ENCODE results near the gene TMEM80.

TMEM80 gene

DNA sequence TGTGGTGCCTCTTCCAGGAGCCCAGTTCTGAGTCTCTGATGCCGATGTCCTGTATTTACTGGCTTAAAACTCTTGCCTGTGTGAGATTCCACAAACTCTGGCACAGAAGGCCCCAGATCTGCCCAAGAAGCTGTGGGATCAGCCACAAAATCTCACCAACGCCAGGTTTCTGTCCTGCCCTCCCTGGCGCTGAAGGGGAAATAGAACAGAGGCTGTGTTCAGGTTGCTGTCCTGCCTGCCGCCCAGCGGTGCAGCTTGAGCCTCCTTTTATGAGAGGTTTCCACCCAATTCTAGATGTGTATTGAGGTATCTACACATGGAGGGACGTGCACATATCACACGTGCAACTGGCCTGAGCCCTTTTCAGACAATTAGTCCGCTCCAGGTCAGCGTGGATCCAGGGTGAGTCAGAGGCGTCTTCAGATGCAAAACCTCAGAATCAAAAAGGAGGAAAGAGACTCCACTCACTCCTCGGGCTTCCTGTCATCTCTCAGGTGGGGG, 2.2 kb downstream of the TMEM80 start:
- H3K9me3 ChIP-seq (ENCODE audit: control insufficient read depth in 2 of 2, low read length in 2 of 2): no peaks in the 10 kb centered on the region
- no peak overlapping the region for H3K4me3 ChIP-seq (ENCODE audit: low read length in 2 of 2)
- peak overlapping the region in 1 of 2 donors; percentile 25 for H3K9ac ChIP-seq (ENCODE audit: low read depth in 1 of 2, low read length in 2 of 2)
- H3K36me3 ChIP-seq (ENCODE audit: control insufficient read depth in 2 of 2, insufficient read depth in 2 of 2, low read length in 2 of 2): peaks cover 0 to 19% of the 10 kb centered on the region in 2 donors
- H3K27ac ChIP-seq (ENCODE audit: low read depth in 2 of 2, low read length in 2 of 2): peak overlapping the region in 1 of 2 donors; percentile 10
- H3K27me3 ChIP-seq (ENCODE audit: control insufficient read depth in 2 of 2, insufficient read depth in 2 of 2, low read length in 2 of 2): no peaks in the 10 kb centered on the region
- peaks cover 23 to 31% of the 10 kb centered on the region in 2 donors for H3K4me1 ChIP-seq (ENCODE audit: control insufficient read depth in 2 of 2, insufficient read depth in 2 of 2, low read length in 2 of 2)

DNA sequence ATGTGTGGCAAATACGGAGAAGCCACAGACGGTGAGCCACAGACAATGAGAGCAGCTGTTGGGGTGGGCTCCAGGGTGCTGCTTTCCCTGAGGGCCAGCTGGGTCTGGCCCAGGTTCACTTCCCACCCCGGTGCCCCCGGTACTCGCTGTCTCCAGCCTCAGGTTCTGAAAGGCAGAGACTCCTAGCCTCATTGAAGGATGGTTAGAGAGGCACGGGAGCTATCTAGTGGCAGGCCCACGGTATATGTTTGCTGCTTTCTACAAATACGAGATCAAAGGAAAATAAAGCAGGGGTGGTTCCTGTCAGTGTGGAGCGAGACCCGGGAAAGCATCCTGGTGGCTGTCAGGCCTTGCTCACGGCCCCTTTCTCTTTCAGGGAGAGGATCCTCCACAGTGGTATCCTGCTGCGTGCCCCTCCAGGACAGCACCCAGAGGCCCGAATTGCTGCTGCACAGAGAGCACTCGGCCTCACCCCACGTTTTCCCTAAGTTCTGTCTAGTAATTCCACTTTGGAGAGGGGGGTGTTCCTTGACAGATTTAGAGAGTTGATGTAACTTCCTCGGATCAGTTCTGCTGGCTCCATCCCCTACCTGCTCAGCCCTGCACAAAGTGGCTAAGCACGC, 3.0 kb downstream of the TMEM80 start:
- Histone ChIP-seq H3K36me3 (ENCODE audit: control insufficient read depth in 2 of 2, insufficient read depth in 2 of 2, low read length in 2 of 2) (peaks cover 0 to 19% of the 10 kb centered on the region in 2 donors), H3K4me3 (ENCODE audit: low read length in 2 of 2) (no peak overlapping the region), H3K27ac (ENCODE audit: low read depth in 2 of 2, low read length in 2 of 2) (no peak overlapping the region), H3K9me3 (ENCODE audit: control insufficient read depth in 2 of 2, low read length in 2 of 2) (no peaks in the 10 kb centered on the region), H3K9ac (ENCODE audit: low read depth in 1 of 2, low read length in 2 of 2) (no peak overlapping the region), H3K4me1 (ENCODE audit: control insufficient read depth in 2 of 2, insufficient read depth in 2 of 2, low read length in 2 of 2) (peaks cover 26 to 32% of the 10 kb centered on the region in 2 donors), H3K27me3 (ENCODE audit: control insufficient read depth in 2 of 2, insufficient read depth in 2 of 2, low read length in 2 of 2) (no peaks in the 10 kb centered on the region)

DNA sequence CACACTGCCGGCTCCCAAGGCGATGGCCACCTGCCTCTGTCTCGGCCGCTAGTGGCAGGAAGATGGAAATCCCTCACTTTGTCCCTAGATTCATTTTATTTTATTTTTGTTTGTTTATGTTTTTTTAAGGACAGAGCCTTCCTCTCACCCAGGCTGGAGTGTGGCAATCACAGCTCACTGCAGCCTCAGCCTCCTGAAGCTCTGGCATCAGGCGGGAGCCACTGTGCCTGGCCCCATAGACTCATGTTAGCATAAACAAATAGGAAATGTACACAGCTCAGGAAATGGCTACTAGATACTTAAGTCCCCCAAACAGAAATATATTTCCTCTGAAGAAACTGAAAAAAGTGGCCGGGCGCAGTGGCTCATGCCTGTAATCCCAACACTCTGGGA, 3.5 kb downstream of the TMEM80 start:
- H3K9ac ChIP-seq (ENCODE audit: low read depth in 1 of 2, low read length in 2 of 2): no peak overlapping the region
- peaks cover 26 to 32% of the 10 kb centered on the region in 2 donors for H3K4me1 ChIP-seq (ENCODE audit: control insufficient read depth in 2 of 2, insufficient read depth in 2 of 2, low read length in 2 of 2)
- H3K4me3 ChIP-seq (ENCODE audit: low read length in 2 of 2): no peak overlapping the region
- no peaks in the 10 kb centered on the region for H3K27me3 ChIP-seq (ENCODE audit: control insufficient read depth in 2 of 2, insufficient read depth in 2 of 2, low read length in 2 of 2)
- peaks cover 0 to 19% of the 10 kb centered on the region in 2 donors for H3K36me3 ChIP-seq (ENCODE audit: control insufficient read depth in 2 of 2, insufficient read depth in 2 of 2, low read length in 2 of 2)
- no peaks in the 10 kb centered on the region for H3K9me3 ChIP-seq (ENCODE audit: control insufficient read depth in 2 of 2, low read length in 2 of 2)
- H3K27ac ChIP-seq (ENCODE audit: low read depth in 2 of 2, low read length in 2 of 2): no peak overlapping the region

DNA sequence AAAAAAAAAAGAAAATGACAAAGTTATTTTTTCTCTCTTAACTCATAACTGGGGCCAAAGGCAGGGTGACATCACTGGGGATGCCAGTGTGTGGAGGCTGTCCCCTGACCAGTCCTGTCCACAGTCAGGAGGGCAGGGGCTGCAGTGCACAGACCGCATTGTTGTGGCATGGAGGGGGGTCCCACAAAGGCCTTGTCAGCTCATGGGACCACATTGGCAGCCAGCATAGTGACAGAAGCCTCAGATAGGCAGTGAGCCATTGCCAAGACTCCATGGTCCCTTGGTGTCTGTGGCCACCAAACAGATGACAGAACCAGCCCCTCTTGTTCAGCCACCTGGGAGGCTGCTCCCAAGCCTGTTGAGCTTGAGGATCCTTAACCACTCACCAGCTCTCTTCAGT, 4.1 kb downstream of the TMEM80 start:
- H3K27me3 ChIP-seq (ENCODE audit: control insufficient read depth in 2 of 2, insufficient read depth in 2 of 2, low read length in 2 of 2): no peaks in the 10 kb centered on the region
- no peak overlapping the region for H3K4me3 ChIP-seq (ENCODE audit: low read length in 2 of 2)
- H3K9ac ChIP-seq (ENCODE audit: low read depth in 1 of 2, low read length in 2 of 2): no peak overlapping the region
- peaks cover 0 to 19% of the 10 kb centered on the region in 2 donors for H3K36me3 ChIP-seq (ENCODE audit: control insufficient read depth in 2 of 2, insufficient read depth in 2 of 2, low read length in 2 of 2)
- H3K4me1 ChIP-seq (ENCODE audit: control insufficient read depth in 2 of 2, insufficient read depth in 2 of 2, low read length in 2 of 2): peaks cover 29 to 36% of the 10 kb centered on the region in 2 donors
- no peak overlapping the region for H3K27ac ChIP-seq (ENCODE audit: low read depth in 2 of 2, low read length in 2 of 2)
- H3K9me3 ChIP-seq (ENCODE audit: control insufficient read depth in 2 of 2, low read length in 2 of 2): no peaks in the 10 kb centered on the region

DNA sequence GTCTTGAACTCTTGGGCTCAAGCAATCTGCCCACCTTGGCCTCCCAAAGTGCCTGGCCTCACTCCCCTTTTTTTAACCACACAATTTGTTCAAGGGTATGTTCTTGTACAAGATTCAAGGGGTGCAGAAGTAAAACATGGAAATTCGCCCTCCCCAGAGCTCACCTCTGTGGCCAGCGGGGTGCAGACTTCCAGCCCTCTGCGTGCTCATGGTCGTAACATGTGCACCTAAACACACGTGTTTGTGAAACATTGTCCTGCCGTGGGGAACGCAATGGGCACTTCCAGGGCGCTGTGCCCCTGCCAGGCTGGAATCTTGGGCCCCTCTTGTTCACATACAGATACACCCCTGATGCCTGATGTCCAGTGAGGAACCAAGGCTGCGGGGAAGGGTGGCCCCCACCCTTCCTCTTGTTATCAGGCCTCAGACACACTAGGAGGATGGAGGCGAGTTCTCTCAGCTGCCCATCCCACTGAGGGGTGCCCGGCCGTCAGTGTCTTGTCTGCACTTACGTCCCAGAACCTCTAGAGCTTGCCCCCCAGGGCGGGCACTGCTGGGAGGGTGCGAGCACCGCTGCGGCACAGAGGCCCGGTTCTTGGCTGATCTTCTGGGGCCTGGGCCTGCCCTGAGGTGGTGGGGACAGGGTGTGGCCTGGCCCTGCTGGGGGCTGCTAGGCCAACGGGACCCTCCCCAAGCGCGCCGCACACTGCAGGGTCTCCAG, 6.3 kb downstream of the TMEM80 start:
- H3K9me3 ChIP-seq (ENCODE audit: control insufficient read depth in 2 of 2, low read length in 2 of 2): no peaks in the 10 kb centered on the region
- H3K27me3 ChIP-seq (ENCODE audit: control insufficient read depth in 2 of 2, insufficient read depth in 2 of 2, low read length in 2 of 2): peaks cover 0 to 3% of the 10 kb centered on the region in 2 donors
- peaks cover 0 to 19% of the 10 kb centered on the region in 2 donors for H3K36me3 ChIP-seq (ENCODE audit: control insufficient read depth in 2 of 2, insufficient read depth in 2 of 2, low read length in 2 of 2)
- no peak overlapping the region for H3K4me3 ChIP-seq (ENCODE audit: low read length in 2 of 2)
- H3K9ac ChIP-seq (ENCODE audit: low read depth in 1 of 2, low read length in 2 of 2): no peak overlapping the region
- H3K27ac ChIP-seq (ENCODE audit: low read depth in 2 of 2, low read length in 2 of 2): peak overlapping the region in 1 of 2 donors; percentile 99
- peaks cover 34 to 45% of the 10 kb centered on the region in 2 donors for H3K4me1 ChIP-seq (ENCODE audit: control insufficient read depth in 2 of 2, insufficient read depth in 2 of 2, low read length in 2 of 2)

DNA sequence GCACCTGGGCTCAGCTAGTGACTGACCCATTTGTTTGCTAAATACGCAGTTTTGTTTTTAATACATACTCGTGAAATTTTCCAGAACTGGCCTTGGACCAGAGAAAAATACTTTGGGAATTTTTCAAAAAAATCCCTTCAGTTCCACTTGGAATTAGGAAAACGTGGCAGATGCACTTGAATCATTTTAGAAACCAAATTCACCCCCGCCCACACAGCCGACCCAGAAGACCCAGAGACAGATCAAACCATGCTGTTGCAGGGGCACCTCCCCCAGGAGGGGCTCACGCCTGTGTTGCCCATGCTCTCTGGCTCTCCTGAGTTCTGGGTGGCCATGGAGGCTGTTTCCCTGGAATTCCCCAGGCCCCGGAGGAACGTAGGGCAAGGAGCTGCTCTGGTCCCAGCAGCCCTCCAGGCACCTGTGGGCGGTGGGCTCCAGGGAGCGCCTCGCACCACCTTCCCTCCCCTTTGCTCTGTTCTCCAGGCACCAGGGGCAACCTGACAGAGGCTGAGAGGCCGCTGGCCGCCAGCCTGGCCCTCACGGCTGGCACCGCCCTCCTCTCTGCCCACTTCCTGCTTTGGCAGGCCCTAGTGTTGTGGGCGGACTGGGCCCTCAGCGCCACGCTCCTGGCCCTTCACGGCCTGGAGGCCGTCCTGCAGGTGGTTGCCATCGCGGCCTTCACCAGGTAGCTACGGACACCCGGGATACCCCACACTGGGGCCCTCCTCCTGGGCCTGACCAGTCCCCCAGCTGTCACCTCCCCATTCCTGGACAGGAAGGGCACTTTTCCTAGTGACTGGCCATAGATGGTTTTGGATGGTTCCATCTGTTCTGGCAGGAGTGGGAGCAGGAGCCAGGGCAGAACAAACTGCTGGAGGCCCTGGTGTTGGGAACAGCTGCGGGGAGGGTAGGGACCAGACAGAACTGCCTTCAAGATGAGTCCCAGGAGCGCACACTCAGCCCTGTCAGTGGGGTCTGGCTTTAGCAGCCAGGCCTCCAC, 7.1 kb downstream of the TMEM80 start:
- H3K9ac ChIP-seq (ENCODE audit: low read depth in 1 of 2, low read length in 2 of 2): peak overlapping the region; percentile 52 to 61
- H3K27me3 ChIP-seq (ENCODE audit: control insufficient read depth in 2 of 2, insufficient read depth in 2 of 2, low read length in 2 of 2): peaks cover 0 to 3% of the 10 kb centered on the region in 2 donors
- H3K9me3 ChIP-seq (ENCODE audit: control insufficient read depth in 2 of 2, low read length in 2 of 2): no peaks in the 10 kb centered on the region
- no peak overlapping the region for H3K4me3 ChIP-seq (ENCODE audit: low read length in 2 of 2)
- peaks cover 41 to 45% of the 10 kb centered on the region in 2 donors for H3K4me1 ChIP-seq (ENCODE audit: control insufficient read depth in 2 of 2, insufficient read depth in 2 of 2, low read length in 2 of 2)
- H3K36me3 ChIP-seq (ENCODE audit: control insufficient read depth in 2 of 2, insufficient read depth in 2 of 2, low read length in 2 of 2): peaks cover 0 to 19% of the 10 kb centered on the region in 2 donors
- peak overlapping the region; percentile 95 to 99 for H3K27ac ChIP-seq (ENCODE audit: low read depth in 2 of 2, low read length in 2 of 2)

DNA sequence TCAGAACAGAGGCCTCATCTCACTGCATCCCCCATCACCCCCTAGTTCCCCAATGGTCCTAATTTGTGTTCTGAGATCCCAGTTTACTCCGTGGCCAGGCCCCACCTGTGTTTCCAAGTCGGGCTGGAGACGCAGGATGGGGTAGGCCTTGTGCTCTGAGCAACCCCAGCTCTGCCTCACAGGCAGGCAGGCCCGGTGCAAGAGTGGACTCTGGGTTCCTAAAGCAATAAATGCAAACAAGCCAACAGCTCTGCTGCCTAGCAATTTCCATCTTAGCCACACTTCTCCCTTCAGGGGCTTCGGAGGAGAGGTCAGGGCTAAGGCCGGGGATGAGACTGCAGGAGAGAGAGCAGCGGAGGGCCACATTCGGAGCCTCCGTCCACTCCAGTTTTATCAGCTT, 7.9 kb downstream of the TMEM80 start:
- H3K27ac ChIP-seq (ENCODE audit: low read depth in 2 of 2, low read length in 2 of 2): peak overlapping the region; percentile 95 to 99
- H3K36me3 ChIP-seq (ENCODE audit: control insufficient read depth in 2 of 2, insufficient read depth in 2 of 2, low read length in 2 of 2): peaks cover 0 to 15% of the 10 kb centered on the region in 2 donors
- peaks cover 0 to 3% of the 10 kb centered on the region in 2 donors for H3K27me3 ChIP-seq (ENCODE audit: control insufficient read depth in 2 of 2, insufficient read depth in 2 of 2, low read length in 2 of 2)
- H3K4me1 ChIP-seq (ENCODE audit: control insufficient read depth in 2 of 2, insufficient read depth in 2 of 2, low read length in 2 of 2): peaks cover 45 to 53% of the 10 kb centered on the region in 2 donors
- H3K9ac ChIP-seq (ENCODE audit: low read depth in 1 of 2, low read length in 2 of 2): peak overlapping the region in 1 of 2 donors; percentile 61
- no peaks in the 10 kb centered on the region for H3K9me3 ChIP-seq (ENCODE audit: control insufficient read depth in 2 of 2, low read length in 2 of 2)
- no peak overlapping the region for H3K4me3 ChIP-seq (ENCODE audit: low read length in 2 of 2)

DNA sequence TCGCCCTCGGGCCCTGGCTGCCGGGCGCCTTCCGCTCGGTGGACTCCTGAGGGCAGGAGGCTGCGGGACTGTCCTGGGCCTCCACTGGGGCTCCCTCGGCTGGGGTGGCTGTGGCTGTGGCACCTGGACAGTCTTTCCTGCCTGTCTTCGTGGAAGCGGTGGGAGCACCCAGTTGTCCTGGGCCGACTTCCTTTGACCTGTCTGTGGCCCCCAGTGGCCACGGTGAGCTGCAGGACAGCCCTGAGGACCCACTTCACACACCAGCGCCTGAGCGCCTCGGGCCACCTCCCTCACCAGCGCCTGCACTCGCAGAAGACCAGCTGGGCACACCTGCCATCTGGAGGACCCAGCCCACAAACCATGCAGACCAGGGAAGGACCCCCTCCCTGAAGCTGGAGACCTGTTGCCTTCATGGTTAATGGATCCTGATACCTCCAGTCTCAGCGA, 8.6 kb downstream of the TMEM80 start:
- Histone ChIP-seq H3K27me3 (ENCODE audit: control insufficient read depth in 2 of 2, insufficient read depth in 2 of 2, low read length in 2 of 2) (peaks cover 0 to 3% of the 10 kb centered on the region in 2 donors), H3K27ac (ENCODE audit: low read depth in 2 of 2, low read length in 2 of 2) (peak overlapping the region; percentile 95 to 99), H3K4me3 (ENCODE audit: low read length in 2 of 2) (peak overlapping the region in 1 of 2 donors; percentile 65), H3K4me1 (ENCODE audit: control insufficient read depth in 2 of 2, insufficient read depth in 2 of 2, low read length in 2 of 2) (peaks cover 45 to 57% of the 10 kb centered on the region in 2 donors), H3K9ac (ENCODE audit: low read depth in 1 of 2, low read length in 2 of 2) (peak overlapping the region; percentile 84 to 93), H3K36me3 (ENCODE audit: control insufficient read depth in 2 of 2, insufficient read depth in 2 of 2, low read length in 2 of 2) (peaks cover 0 to 13% of the 10 kb centered on the region in 2 donors), H3K9me3 (ENCODE audit: control insufficient read depth in 2 of 2, low read length in 2 of 2) (no peaks in the 10 kb centered on the region)

DNA sequence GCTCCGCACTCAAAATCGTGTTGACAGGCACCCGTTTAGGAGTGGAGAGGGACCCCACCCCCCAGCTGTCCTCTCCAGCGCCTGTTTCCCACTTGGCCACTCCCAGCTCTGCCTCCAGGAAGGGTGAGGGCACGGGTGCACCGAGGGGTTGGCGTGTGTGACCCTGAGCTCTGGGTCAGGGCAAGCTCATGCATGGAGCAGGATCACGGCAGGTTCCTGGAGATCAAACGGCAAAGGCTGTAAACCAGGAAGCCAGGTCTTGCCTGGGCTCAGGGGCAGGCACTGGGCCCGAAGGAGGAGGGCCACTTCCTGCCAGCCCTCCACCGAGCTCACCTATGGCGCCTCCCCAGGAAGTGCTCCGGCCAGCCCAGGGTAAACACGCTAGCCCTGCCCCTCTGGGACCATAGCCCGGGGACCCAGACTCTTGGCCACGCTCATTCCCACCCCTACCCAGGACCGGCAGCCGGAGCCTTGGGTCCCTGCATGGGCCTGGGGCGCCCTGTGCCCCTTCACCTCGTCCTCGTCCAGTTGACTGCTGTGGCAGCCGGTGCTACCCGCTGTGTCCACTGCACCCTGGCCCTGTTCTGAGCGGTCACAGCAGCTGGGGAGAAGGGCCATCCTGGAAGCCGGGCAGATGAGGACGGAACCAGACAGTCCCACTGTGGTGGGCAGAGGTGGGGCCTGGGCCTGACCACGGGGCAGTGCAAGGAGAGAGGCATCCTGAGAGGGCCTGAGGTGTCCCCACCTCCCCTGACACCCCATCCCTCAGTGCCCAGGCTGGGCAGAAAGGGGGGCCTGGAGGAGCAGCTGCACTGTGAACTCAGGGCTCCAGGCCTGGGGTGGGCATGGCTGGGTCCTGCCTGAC, 9.4 kb downstream of the TMEM80 start:
- H3K9me3 ChIP-seq (ENCODE audit: control insufficient read depth in 2 of 2, low read length in 2 of 2): no peaks in the 10 kb centered on the region
- H3K4me1 ChIP-seq (ENCODE audit: control insufficient read depth in 2 of 2, insufficient read depth in 2 of 2, low read length in 2 of 2): peaks cover 52 to 64% of the 10 kb centered on the region in 2 donors
- H3K27me3 ChIP-seq (ENCODE audit: control insufficient read depth in 2 of 2, insufficient read depth in 2 of 2, low read length in 2 of 2): peaks cover 0 to 4% of the 10 kb centered on the region in 2 donors
- H3K4me3 ChIP-seq (ENCODE audit: low read length in 2 of 2): peak overlapping the region; percentile 65 to 69
- H3K27ac ChIP-seq (ENCODE audit: low read depth in 2 of 2, low read length in 2 of 2): peak overlapping the region; percentile 95 to 99
- H3K9ac ChIP-seq (ENCODE audit: low read depth in 1 of 2, low read length in 2 of 2): peak overlapping the region; percentile 84 to 93
- H3K36me3 ChIP-seq (ENCODE audit: control insufficient read depth in 2 of 2, insufficient read depth in 2 of 2, low read length in 2 of 2): peaks cover 0 to 11% of the 10 kb centered on the region in 2 donors
